HEK293 (cell line): ENCODE data around the gene PRSS50.

Experiments
- MZF1 ChIP-seq: fragments of 450-650 bp; formaldehyde crosslinking; IDR thresholded peaks from 2 replicates; pipeline ENCODE4 v1.5.1; 2017; ENCODE audit warnings: missing biosample characterization, missing genetic modification characterization, borderline replicate concordance
- ZBTB48 ChIP-seq: fragments of 450-650 bp; formaldehyde crosslinking; IDR thresholded peaks from 2 replicates; pipeline ENCODE4 v1.5.1; 2016; ENCODE audit warnings: missing biosample characterization, missing genetic modification characterization
- TF ChIP-seq, protein P1 (sequence below): fragments of 450-650 bp; formaldehyde crosslinking; IDR thresholded peaks from 2 replicates; pipeline ENCODE4 v1.5.1; 2016; ENCODE audit warnings: missing biosample characterization, missing genetic modification characterization

DNA sequence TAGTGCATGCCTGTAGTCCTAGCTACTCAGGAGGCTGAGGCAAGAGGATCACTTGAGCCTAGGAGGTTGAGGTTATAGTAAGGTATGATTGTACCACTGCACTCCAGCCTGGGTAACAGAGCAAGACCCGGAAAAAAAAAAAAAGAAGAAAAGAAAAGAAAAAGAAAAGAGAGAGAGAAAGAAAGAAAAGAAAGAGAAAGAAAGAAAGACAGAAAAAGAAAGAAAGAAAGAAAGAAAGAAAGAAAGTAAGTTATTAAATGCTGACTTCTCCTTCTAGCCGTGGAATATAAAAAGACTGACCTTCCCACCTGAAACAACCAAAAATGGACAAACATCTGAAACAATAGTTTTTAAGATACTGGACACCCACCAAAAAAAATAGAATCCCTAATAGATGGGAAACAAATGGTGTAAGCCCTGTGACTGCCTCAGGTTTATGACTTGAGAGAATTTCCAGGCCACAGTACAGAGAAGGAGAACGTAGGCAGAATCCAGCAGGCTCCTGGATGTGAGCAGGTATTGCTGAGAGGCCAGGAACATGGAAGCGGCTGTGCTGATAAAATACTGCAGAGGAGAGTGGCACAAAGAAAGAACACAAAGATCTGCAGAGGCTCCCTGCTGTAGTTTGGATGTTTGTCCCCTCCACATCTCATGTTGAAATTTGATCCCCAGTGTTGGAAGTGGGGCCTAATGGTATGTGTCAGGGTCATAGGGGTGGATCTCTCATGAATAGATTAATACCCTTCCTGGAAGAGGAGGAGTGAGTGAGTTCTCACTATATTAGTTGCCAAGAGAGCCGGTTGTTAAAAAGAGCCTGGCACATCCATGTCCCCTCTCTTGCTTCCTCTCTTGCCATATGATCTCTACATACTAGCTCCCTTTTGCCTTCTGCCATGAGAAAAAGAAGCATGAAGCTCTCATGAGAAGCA is 41.8 kb upstream of the PRSS50 start:
- TF ChIP-seq ZBTB48 (tag by site-specific recombination) (no peak), MZF1 (tag by site-specific recombination) (no peak)
- TF ChIP-seq, protein P1, sequence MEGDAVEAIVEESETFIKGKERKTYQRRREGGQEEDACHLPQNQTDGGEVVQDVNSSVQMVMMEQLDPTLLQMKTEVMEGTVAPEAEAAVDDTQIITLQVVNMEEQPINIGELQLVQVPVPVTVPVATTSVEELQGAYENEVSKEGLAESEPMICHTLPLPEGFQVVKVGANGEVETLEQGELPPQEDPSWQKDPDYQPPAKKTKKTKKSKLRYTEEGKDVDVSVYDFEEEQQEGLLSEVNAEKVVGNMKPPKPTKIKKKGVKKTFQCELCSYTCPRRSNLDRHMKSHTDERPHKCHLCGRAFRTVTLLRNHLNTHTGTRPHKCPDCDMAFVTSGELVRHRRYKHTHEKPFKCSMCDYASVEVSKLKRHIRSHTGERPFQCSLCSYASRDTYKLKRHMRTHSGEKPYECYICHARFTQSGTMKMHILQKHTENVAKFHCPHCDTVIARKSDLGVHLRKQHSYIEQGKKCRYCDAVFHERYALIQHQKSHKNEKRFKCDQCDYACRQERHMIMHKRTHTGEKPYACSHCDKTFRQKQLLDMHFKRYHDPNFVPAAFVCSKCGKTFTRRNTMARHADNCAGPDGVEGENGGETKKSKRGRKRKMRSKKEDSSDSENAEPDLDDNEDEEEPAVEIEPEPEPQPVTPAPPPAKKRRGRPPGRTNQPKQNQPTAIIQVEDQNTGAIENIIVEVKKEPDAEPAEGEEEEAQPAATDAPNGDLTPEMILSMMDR (tag by site-specific recombination) = no peak
